Activated effector memory CD4-positive, alpha-beta T cell treated with anti-CD3 and anti-CD28 coated beads, Interleukin-2, amount 50 U/mL, for 16 hours (primary cell): ENCODE data around the gene SRRM2.

Experiments used
- DNase-seq: peaks from one replicate; pipeline ENCODE4 v3.0.0-alpha.2; 2020

SRRM2 gene

GRCh38 chr16:2752035-2752849 is at the start of gene SRRM2:
Gene SRRM2 (plus strand): TSS chr16:2752638. CDS start chr16:2756365, 3,727 bp downstream.
- DNase-seq: peak; percentile 98

- DNase-seq: no peak
These were observed 49.3 kb upstream of the SRRM2 start for GRCh38 chr16:2702871-2703745.

GRCh38 chr16:2704166-2704982 is 48.1 kb upstream of the SRRM2 start:
- DNase-seq: no peak

GRCh38 chr16:2704983-2705275 is 47.5 kb upstream of the SRRM2 start:
- no peak for DNase-seq

GRCh38 chr16:2705351-2705750 is 47.1 kb upstream of the SRRM2 start:
- DNase-seq: no peak

- DNase-seq: no peak
These were observed 46.4 kb upstream of the SRRM2 start for GRCh38 chr16:2706085-2706484.

- no peak for DNase-seq
These were observed 45.7 kb upstream of the SRRM2 start for GRCh38 chr16:2706611-2707311.

GRCh38 chr16:2707368-2708289 is 44.8 kb upstream of the SRRM2 start:
- no peak for DNase-seq

- no peak for DNase-seq
These were observed 44.2 kb upstream of the SRRM2 start for GRCh38 chr16:2708290-2708639.

GRCh38 chr16:2708955-2709587 is 43.4 kb upstream of the SRRM2 start:
- no peak for DNase-seq

- DNase-seq: no peak
These were observed 42.9 kb upstream of the SRRM2 start for GRCh38 chr16:2709588-2709984.

GRCh38 chr16:2710021-2710710 is 42.3 kb upstream of the SRRM2 start:
- no peak for DNase-seq

GRCh38 chr16:2710711-2711231 is 41.7 kb upstream of the SRRM2 start:
- DNase-seq: no peak

- DNase-seq: no peak
These were observed 40.9 kb upstream of the SRRM2 start for GRCh38 chr16:2711370-2712062.

- DNase-seq: no peak
These were observed 40.4 kb upstream of the SRRM2 start for GRCh38 chr16:2712063-2712441.

GRCh38 chr16:2712546-2712945 is 39.9 kb upstream of the SRRM2 start:
- DNase-seq: no peak

- DNase-seq: no peak
These were observed 38.9 kb upstream of the SRRM2 start for GRCh38 chr16:2713523-2713922.

GRCh38 chr16:2713985-2714774 is 38.3 kb upstream of the SRRM2 start:
- no peak for DNase-seq

- DNase-seq: no peak
These were observed 37.4 kb upstream of the SRRM2 start for GRCh38 chr16:2715064-2715463.
